GF-D8 (cell line): ENCODE results near the gene KANK4.

ENCODE experiments used
- DNase-seq: peaks from one replicate; lab custom pipeline; 2025; lab: John Stamatoyannopoulos, UW

KANK4 gene

DNA sequence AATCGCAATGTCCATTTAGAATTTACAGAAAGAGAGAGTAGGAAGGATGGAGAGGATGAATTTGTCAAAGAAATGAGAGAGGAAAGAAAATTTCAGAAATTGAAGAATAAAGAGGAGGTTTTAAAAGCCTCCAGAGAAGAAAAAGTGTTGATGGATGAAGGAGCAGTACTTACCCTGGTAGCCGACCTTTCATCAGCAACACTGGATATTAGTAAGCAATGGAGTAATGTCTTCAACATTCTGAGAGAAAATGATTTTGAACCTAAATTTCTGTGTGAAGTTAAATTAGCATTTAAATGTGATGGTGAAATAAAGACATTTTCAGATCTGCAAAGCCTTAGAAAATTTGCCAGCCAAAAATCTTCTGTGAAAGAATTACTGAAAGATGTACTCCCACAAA lies 112.0 kb downstream of the KANK4 start:
- DNase-seq, result no peak

DNA sequence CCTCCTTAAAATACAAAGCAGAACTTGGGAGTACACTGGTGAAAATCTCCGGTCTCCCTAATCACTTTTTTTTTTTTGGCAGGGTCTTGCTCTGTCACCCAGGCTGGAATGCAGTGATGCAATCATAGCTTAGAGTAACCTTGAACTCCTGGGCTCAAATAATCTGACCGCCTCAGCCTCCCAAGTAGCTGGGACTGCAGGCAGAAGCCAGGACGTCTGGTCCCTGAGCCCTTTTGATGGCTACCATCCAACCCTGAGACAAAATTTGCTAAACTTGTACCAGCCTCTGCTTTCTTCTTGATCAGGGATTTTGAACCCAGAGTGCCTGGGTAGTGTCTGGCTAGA lies 120.5 kb downstream of the KANK4 start:
- DNase-seq, result no peak

DNA sequence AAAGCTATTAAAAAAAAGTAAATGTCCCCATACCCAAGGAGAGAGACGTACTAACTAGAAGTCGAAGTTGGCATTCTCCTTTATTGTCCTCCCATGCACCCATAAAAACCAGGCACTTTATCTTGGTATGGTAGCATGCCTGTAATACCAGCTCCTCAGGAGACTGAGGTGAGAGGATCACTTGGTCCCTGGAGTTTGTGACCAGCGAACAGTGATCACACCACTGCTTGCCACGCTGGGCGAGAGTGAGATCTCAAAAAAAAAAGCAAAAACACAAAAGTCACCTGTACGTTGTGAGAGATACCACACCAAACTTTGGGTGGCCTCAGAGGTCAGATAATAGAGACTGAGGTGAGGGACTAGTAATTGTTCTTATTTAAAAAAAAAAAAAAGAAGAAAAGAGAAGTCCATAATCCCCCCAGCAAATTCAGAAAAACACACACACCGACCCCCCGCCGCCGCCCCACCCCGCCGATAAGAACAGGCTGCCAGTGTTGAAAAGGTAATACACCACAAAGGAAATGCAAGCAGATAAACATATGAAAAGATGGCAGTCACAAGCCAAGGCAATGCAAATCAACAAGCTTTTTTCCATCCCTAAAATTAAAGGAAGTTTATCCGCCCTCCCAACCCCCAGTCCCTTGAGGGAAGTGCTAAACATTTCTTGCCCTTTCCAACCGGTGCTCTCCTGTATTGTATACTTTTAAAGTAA lies 121.0 kb downstream of the KANK4 start:
- no peak for DNase-seq

DNA sequence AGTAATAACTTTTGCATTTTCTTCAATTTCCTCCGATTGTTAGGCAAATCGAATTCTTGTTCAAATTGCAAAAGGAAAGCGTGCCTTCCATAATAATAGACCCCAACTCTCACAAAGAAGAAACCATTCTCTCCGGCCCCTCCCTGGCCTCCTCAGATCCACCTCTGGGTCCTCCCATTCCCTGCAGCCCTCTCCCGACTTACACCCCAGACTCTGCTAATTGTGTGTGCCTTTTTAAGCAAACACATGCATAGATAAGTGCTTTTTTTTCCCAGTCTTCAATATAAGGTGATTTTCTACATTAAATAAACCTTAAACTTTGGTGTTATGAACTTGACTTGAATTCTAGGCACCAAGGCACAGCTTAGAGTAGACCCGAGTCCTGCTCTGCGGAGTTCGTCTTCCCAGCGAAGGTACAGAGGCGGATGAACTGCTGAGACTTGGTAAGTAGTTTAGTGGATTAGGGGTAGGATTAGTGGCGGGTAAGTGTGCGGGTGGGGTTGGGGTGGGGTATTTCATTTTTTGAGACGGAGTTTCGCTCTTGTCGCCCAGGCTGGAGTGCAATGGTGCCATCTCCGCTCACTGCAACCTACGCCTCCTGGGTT lies 123.0 kb downstream of the KANK4 start:
- DNase-seq, result no peak

DNA sequence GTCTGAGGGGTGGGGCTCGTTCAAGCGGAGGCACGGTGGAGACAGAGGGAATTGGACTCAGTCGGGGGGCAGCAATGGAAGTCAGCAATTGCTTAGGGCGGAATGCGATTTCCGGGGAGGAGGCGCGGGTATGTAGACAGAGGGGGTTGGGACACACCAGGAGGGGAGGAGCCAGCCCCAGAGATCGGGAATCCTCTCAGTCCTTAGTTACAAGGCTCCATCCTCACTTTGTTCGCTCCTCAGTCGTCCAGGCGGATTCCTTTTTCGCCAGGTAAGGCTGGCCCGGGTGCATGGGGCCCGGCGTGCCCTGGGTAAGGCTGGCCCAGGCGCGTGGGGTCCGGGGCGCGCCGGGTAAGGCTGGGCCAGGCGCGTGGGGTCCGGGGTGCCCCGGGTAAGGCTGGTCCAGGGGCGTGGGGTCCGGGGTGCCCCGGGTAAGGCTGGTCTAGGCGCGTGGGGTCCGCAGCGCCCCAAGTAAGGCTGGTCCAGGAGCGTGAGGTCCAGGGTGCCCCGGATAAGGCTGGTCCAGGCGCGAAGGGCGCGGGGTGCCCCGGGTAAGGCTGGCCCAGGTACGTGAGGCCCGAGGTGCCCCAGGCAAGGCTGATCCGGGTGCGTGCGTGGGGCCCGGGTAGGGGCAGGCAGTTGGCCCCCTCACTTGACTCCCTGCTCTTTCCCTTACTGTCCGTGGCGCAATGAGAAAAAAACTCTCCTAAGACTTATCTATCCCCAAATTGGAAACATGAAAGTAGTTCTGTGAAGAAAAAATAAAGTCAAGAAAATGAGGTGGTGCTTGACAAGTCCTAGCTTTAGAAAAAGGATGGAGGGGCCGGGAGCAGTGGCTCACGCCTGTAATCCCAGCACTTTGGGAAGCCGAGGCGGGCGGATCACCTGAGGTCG lies 124.3 kb downstream of the KANK4 start, which contains the start of gene L1TD1:
Gene L1TD1, plus strand, starts transcription at position 199 of the 894 bp plus-strand sequence. CDS start 11,780 bp downstream, outside the sequence.
- no peak for DNase-seq

DNA sequence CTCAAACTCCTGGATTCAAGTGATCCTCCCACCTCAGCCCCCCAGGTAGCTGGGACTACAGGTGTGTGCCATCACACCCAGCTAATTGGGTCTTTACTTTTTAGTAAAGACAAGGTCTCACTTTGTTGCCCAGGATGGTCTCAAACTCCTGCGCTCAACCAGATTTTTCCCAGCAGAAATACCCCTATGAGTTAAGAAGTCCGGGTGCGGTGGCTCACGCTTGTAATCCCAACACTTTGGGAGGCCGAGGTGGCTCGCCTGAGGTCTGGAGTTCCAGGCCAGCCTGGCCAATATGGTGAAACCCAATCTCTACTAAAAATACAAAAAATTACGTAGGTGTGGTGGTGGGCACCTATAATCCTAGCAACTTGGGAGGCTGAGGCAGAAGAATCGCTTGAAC lies 131.1 kb downstream of the KANK4 start:
- no peak for DNase-seq

DNA sequence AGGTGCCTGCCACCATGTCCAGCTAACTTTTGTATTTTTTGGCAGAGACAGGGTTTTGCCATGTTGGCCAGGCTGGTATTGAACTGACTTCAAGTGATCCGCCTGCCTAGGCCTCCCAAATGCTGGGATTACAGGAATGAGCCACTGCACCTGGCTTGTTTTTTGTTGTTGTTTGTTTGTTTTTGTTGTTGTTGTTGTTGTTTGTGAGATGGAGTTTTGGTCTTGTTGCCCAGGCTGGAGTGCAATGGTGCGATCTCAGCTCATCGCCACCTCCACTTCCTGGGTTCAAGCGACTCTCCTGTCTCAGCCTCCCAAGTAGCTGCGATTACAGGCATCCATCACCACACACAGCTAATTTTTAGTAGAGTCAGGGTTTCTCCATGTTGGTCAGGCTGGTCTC lies 131.7 kb downstream of the KANK4 start:
- no peak for DNase-seq
